Colonic mucosa (tissue), 4 donors: ENCODE results near the gene CHST8. TPM values are rescaled to one million over a fixed set of nuclear protein-coding genes. Genes with fewer than 3 reads are reported as not detected.
A peak's percentile ranks its signal among the peaks of the same experiment; 100 is the strongest.

Experiments
- DNase-seq: peaks from one replicate; pipeline ENCODE4 v3.0.0-alpha.2; 2020
- H3K27ac ChIP-seq: fragments of 200-600 bp; one replicate; pipeline ENCODE4 v1.8.0; 2021
- H3K27me3 ChIP-seq: fragments of 200-600 bp; one replicate; pipeline ENCODE4 v1.8.0; 2021
- H3K36me3 ChIP-seq: fragments of 200-600 bp; one replicate; pipeline ENCODE4 v1.8.0; 2021
- H3K4me1 ChIP-seq: fragments of 200-600 bp; one replicate; pipeline ENCODE4 v1.8.0; 2021; ENCODE audit warnings: mild to moderate bottlenecking
- H3K4me3 ChIP-seq: fragments of 200-600 bp; one replicate; pipeline ENCODE4 v1.8.0; 2021
- H3K9ac ChIP-seq, 2 donors: one replicate each; pipeline ENCODE4 v1.7.0; 2013; ENCODE audit warnings: control low read depth in 2 of 2, low read depth in 2 of 2, low read length in 2 of 2
- H3K9me3 ChIP-seq: fragments of 200-600 bp; one replicate; pipeline ENCODE4 v1.8.0; 2021
- intact Hi-C: fragments of 100-400 bp; cut with DNase I; formaldehyde crosslinking; loops from one replicate; pipeline ENCODE4 v1.14.1; 2022
- total RNA-seq, 2 donors: library from RNA; stranded (reverse); fragmentation: NEBNext Ultra II Directional in 1 of 2; extraction: Animal tissue kit (Norgen Biotek cat#: 25700) in 1 of 2; gene quantifications; one replicate each; pipeline ENCODE4 v1.2.1, GENCODE V29; 2021
- TF ChIP-seq, protein P1 (sequence below): fragments of 200-600 bp; IDR thresholded peaks from one replicate; pipeline ENCODE4 v1.8.0; 2022; ENCODE audit warnings: antibody characterized with exemption, mild to moderate bottlenecking
- donor health status: healthy.
- donor health status: DM: no; HTN: no; CAD: no.
- donor health status: DM: no; HTN: no; CAD: no.

The CHST8 gene
- total RNA-seq, 2 donors from 2014 or later, result not detected

DNA sequence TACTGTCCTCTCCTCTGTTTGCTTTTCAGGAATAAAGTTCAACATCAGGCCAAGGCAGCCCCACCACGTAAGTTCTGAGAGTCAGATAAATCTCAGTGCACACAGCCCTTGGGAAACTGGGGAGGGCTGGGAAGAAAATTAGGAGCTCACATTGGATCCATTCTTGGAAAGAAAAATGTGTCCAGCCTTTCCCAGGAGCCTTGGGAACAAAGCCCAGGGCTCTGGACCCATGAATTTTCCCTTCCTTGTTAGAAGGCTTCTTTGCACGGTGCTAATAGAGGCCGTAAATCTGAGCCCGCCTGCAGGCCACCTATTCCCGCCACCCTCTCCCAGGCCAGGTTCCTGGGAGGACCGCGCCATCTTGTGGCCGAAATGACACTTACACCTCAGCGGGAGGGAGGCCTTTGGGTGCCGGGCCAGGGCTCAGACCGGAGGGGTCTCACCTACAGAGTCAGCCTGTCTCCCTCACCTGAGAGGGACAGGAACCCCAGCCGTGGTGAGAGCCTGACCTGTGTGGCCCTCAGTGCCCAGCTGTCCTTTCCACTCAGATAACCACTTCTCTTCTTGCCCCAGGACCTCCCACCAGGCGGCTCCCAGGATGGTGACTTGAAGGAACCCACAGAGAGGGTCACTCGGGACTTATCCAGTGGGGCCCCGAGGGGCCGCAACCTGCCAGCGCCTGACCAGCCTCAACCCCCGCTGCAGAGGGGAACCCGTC lies 149.8 kb downstream of the CHST8 start:
- H3K9ac ChIP-seq, result no peak overlapping the region
- H3K9me3 ChIP-seq, result no peaks in the 10 kb centered on the region
- TF ChIP-seq, protein P1, sequence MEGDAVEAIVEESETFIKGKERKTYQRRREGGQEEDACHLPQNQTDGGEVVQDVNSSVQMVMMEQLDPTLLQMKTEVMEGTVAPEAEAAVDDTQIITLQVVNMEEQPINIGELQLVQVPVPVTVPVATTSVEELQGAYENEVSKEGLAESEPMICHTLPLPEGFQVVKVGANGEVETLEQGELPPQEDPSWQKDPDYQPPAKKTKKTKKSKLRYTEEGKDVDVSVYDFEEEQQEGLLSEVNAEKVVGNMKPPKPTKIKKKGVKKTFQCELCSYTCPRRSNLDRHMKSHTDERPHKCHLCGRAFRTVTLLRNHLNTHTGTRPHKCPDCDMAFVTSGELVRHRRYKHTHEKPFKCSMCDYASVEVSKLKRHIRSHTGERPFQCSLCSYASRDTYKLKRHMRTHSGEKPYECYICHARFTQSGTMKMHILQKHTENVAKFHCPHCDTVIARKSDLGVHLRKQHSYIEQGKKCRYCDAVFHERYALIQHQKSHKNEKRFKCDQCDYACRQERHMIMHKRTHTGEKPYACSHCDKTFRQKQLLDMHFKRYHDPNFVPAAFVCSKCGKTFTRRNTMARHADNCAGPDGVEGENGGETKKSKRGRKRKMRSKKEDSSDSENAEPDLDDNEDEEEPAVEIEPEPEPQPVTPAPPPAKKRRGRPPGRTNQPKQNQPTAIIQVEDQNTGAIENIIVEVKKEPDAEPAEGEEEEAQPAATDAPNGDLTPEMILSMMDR, result peak; percentile 72
- H3K27me3 ChIP-seq, result no peaks in the 10 kb centered on the region
- H3K27ac ChIP-seq, result no peak overlapping the region
- intact Hi-C loops, result loop anchor here (2.0 to 5.0 kb wide), 2 partner anchors 341 to 534 kb away; no protein-coding TSS in a partner anchor
- H3K4me1 ChIP-seq, result no peaks in the 10 kb centered on the region
- DNase-seq, result peak; percentile 75
- no peak overlapping the region for H3K4me3 ChIP-seq
- H3K36me3 ChIP-seq, result no peaks in the 10 kb centered on the region

- H3K4me3 ChIP-seq, result no peak overlapping the region
- no peak for DNase-seq
- no peak overlapping the region for H3K27ac ChIP-seq
- intact Hi-C loops, result loop anchor here (5.0 kb wide), 1 partner anchor 535 kb away; no protein-coding TSS in a partner anchor
- H3K9me3 ChIP-seq, result no peaks in the 10 kb centered on the region
- no peaks in the 10 kb centered on the region for H3K36me3 ChIP-seq
- no peaks in the 10 kb centered on the region for H3K27me3 ChIP-seq
- no peak overlapping the region for H3K9ac ChIP-seq
- TF ChIP-seq, protein P1, result no peak
- no peaks in the 10 kb centered on the region for H3K4me1 ChIP-seq
Measured at GRCh38 chr19:33772102-33772857, 150.5 kb downstream of the CHST8 start.

GRCh38 chr19:33772858-33773180 lies 151.1 kb downstream of the CHST8 start:
- no peaks in the 10 kb centered on the region for H3K36me3 ChIP-seq
- DNase-seq, result no peak
- no peak overlapping the region for H3K9ac ChIP-seq
- H3K4me1 ChIP-seq, result no peaks in the 10 kb centered on the region
- H3K27me3 ChIP-seq, result no peaks in the 10 kb centered on the region
- TF ChIP-seq, protein P1, result no peak
- intact Hi-C loops, result loop anchor here (5.0 kb wide), 1 partner anchor 536 kb away; no protein-coding TSS in a partner anchor
- H3K9me3 ChIP-seq, result no peaks in the 10 kb centered on the region
- H3K27ac ChIP-seq, result no peak overlapping the region
- H3K4me3 ChIP-seq, result no peak overlapping the region

DNA sequence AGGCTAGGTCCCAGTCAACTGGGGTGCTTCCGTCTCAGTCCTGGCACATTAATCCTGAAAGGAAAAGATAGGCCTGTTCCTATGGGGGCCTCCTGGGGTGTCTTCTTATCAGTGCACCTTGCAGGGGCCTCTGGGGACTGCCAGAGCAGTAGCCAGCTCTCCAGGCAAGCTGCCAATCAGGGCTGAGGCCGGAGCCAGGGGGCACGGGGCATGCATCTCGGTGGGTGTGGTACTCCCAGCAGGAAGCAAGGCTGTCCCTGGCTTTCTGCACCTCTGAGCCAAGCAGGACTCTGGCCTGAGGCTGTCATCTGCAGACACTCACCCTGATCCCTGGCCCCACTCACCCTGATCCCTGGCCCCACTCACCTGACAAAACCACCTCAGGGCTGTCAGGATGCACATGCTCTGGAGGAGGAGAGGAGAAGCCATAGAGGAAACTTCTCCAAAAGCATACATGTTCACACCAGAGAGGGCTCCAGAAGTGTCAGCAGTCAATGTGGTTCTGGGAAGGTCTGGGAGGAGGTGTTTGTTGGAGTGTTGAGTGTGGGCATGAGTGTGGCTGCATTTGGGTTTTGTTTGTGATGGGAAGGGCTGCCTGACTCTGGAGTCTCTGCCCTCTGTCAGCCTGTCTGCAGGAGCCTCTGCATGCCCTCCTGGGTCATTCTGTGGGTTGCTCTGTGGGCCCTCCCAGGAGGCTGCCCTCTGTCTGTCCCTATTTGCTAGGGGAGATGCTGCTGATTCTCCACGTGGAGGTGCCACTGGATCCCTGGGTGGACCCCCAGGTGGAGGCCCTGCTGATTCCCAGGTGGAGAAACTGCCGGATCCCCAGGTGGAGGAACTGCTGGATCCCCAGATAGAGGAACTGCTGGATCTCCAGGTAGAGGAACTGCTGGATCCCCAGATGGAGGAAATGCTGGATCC lies 152.2 kb downstream of the CHST8 start:
- H3K27me3 ChIP-seq, result no peaks in the 10 kb centered on the region
- DNase-seq, result no peak
- intact Hi-C loops, result loop anchor here (5.0 kb wide), 1 partner anchor 537 kb away; no protein-coding TSS in a partner anchor
- H3K36me3 ChIP-seq, result no peaks in the 10 kb centered on the region
- TF ChIP-seq, protein P1, result no peak
- H3K9me3 ChIP-seq, result no peaks in the 10 kb centered on the region
- H3K27ac ChIP-seq, result no peak overlapping the region
- H3K4me3 ChIP-seq, result no peak overlapping the region
- H3K9ac ChIP-seq, result no peak overlapping the region
- H3K4me1 ChIP-seq, result no peaks in the 10 kb centered on the region

- no peaks in the 10 kb centered on the region for H3K27me3 ChIP-seq
- no peak for DNase-seq
- H3K36me3 ChIP-seq, result no peaks in the 10 kb centered on the region
- no peak overlapping the region for H3K27ac ChIP-seq
- no peaks in the 10 kb centered on the region for H3K4me1 ChIP-seq
- TF ChIP-seq, protein P1, result no peak
- H3K9me3 ChIP-seq, result no peaks in the 10 kb centered on the region
- no peak overlapping the region for H3K4me3 ChIP-seq
- H3K9ac ChIP-seq, result no peak overlapping the region
- intact Hi-C loops, result loop anchor here (5.0 kb wide), 3 partner anchors 228 to 537 kb away; no protein-coding TSS in a partner anchor
Measured at GRCh38 chr19:33774751-33775150, 153.0 kb downstream of the CHST8 start.
